Measurements from ENCODE around the gene HDGF. TPM values are rescaled to one million over a fixed set of nuclear protein-coding genes. Genes with fewer than 3 reads are reported as not detected.

Gene HDGF
- total RNA-seq, 1 donor from 2014 or later = 270 TPM

- TF ChIP-seq CTCF (conservative IDR thresholded peaks at IDR 0.05) = no peak
- Mint-ChIP-seq H3K4me3 (peak overlapping the region; percentile 73), H3K27ac (peak overlapping the region; percentile 94), H3K27me3 (peaks cover 4% of the 10 kb centered on the region), H3K4me1 (ENCODE audit: unreplicated experiment) (peaks cover 72% of the 10 kb centered on the region), H3K36me3 (peaks cover 16% of the 10 kb centered on the region), H3K9me3 (no peaks in the 10 kb centered on the region)
- no peak for DNase-seq (ENCODE audit: extremely low spot score, unreplicated experiment)
Observed at GRCh38 chr1:156694690-156694962, 56.8 kb downstream of the HDGF start.

GRCh38 chr1:156693848-156694689, 57.4 kb downstream of the HDGF start:
- peak overlapping the region; percentile 94 for H3K27ac Mint-ChIP-seq
- peak overlapping the region; percentile 73 for H3K4me3 Mint-ChIP-seq
- no peak for DNase-seq (ENCODE audit: extremely low spot score, unreplicated experiment)
- H3K4me1 Mint-ChIP-seq (ENCODE audit: unreplicated experiment) = peaks cover 73% of the 10 kb centered on the region
- H3K9me3 Mint-ChIP-seq = no peaks in the 10 kb centered on the region
- peaks cover 7% of the 10 kb centered on the region for H3K27me3 Mint-ChIP-seq
- H3K36me3 Mint-ChIP-seq = peaks cover 13% of the 10 kb centered on the region
- TF ChIP-seq CTCF (conservative IDR thresholded peaks at IDR 0.05) = peak; percentile 37

GRCh38 chr1:156692925-156693847, 58.3 kb downstream of the HDGF start:
- no peaks in the 10 kb centered on the region for H3K9me3 Mint-ChIP-seq
- DNase-seq (ENCODE audit: extremely low spot score, unreplicated experiment) = no peak
- peaks cover 72% of the 10 kb centered on the region for H3K4me1 Mint-ChIP-seq (ENCODE audit: unreplicated experiment)
- H3K36me3 Mint-ChIP-seq = peaks cover 8% of the 10 kb centered on the region
- peak overlapping the region; percentile 94 for H3K27ac Mint-ChIP-seq
- peak overlapping the region; percentile 73 for H3K4me3 Mint-ChIP-seq
- peaks cover 7% of the 10 kb centered on the region for H3K27me3 Mint-ChIP-seq
- no peak for TF ChIP-seq CTCF (conservative IDR thresholded peaks at IDR 0.05)

GRCh38 chr1:156692441-156692924, 59.0 kb downstream of the HDGF start:
- Mint-ChIP-seq H3K4me3 (peak overlapping the region; percentile 73), H3K4me1 (ENCODE audit: unreplicated experiment) (peaks cover 67% of the 10 kb centered on the region), H3K27me3 (peaks cover 7% of the 10 kb centered on the region), H3K9me3 (no peaks in the 10 kb centered on the region), H3K36me3 (peaks cover 1% of the 10 kb centered on the region), H3K27ac (peak overlapping the region; percentile 94)
- no peak for TF ChIP-seq CTCF (conservative IDR thresholded peaks at IDR 0.05)
- DNase-seq (ENCODE audit: extremely low spot score, unreplicated experiment) = no peak

Other genes with a start within 250 kb of the HDGF start
- gene IQGAP3, start 179.1 kb downstream of the HDGF start, total RNA-seq (ENCODE audit: low replicate concordance) = 17.6 and 35.3 TPM in 2 replicates
- not detected in 2 replicates for gene TTC24, start 172.0 kb downstream of the HDGF start, total RNA-seq (ENCODE audit: low replicate concordance)
- gene NAXE, start 159.9 kb downstream of the HDGF start, total RNA-seq (ENCODE audit: low replicate concordance) = 86.3 and 98.4 TPM in 2 replicates
- 22.4 and 30.7 TPM in 2 replicates for gene GPATCH4, start 150.2 kb downstream of the HDGF start, total RNA-seq (ENCODE audit: low replicate concordance)
- not detected in 2 replicates for gene HAPLN2, start 132.3 kb downstream of the HDGF start, total RNA-seq (ENCODE audit: low replicate concordance)
- gene BCAN, start 109.6 kb downstream of the HDGF start, total RNA-seq (ENCODE audit: low replicate concordance) = 12.6 TPM in 1 of 2 replicates, not detected in the other
- 8.1 and 125 TPM in 2 replicates for gene NES, start 74.3 kb downstream of the HDGF start, total RNA-seq (ENCODE audit: low replicate concordance)
- 83.7 and 370 TPM in 2 replicates for gene CRABP2, start 46.1 kb downstream of the HDGF start, total RNA-seq (ENCODE audit: low replicate concordance)
- 35.2 and 39.7 TPM in 2 replicates for gene METTL25B, start 23.2 kb downstream of the HDGF start, total RNA-seq (ENCODE audit: low replicate concordance)
- gene ISG20L2, start 22.9 kb downstream of the HDGF start, total RNA-seq (ENCODE audit: low replicate concordance) = 35.3 and 42.0 TPM in 2 replicates
- gene MRPL24, start 10.6 kb downstream of the HDGF start, total RNA-seq (ENCODE audit: low replicate concordance) = 47.4 and 58.6 TPM in 2 replicates
- 79.1 and 81.8 TPM in 2 replicates for gene PRCC, start 15.9 kb upstream of the HDGF start, total RNA-seq (ENCODE audit: low replicate concordance)
- gene SH2D2A, start 65.2 kb upstream of the HDGF start, total RNA-seq (ENCODE audit: low replicate concordance) = 0.48 and 2.2 TPM in 2 replicates
- gene INSRR, start 107.4 kb upstream of the HDGF start, total RNA-seq (ENCODE audit: low replicate concordance) = 1.7 TPM in 1 of 2 replicates, not detected in the other
- gene NTRK1, start 109.2 kb upstream of the HDGF start, total RNA-seq (ENCODE audit: low replicate concordance) = 0.12 and 6.6 TPM in 2 replicates
- 0.14 and 11.7 TPM in 2 replicates for gene PEAR1, start 142.0 kb upstream of the HDGF start, total RNA-seq (ENCODE audit: low replicate concordance)
- gene LRRC71, start 169.0 kb upstream of the HDGF start, total RNA-seq (ENCODE audit: low replicate concordance) = 0.58 TPM in 1 of 2 replicates, not detected in the other